ENCODE data around the gene BHLHA9. TPM values are rescaled to one million over a fixed set of nuclear protein-coding genes. Genes with fewer than 3 reads are reported as not detected.

The BHLHA9 gene
- not detected for polyA plus RNA-seq (2013, experiment 1 of 2)
- not detected for polyA plus RNA-seq (2013, experiment 2 of 2)

DNA sequence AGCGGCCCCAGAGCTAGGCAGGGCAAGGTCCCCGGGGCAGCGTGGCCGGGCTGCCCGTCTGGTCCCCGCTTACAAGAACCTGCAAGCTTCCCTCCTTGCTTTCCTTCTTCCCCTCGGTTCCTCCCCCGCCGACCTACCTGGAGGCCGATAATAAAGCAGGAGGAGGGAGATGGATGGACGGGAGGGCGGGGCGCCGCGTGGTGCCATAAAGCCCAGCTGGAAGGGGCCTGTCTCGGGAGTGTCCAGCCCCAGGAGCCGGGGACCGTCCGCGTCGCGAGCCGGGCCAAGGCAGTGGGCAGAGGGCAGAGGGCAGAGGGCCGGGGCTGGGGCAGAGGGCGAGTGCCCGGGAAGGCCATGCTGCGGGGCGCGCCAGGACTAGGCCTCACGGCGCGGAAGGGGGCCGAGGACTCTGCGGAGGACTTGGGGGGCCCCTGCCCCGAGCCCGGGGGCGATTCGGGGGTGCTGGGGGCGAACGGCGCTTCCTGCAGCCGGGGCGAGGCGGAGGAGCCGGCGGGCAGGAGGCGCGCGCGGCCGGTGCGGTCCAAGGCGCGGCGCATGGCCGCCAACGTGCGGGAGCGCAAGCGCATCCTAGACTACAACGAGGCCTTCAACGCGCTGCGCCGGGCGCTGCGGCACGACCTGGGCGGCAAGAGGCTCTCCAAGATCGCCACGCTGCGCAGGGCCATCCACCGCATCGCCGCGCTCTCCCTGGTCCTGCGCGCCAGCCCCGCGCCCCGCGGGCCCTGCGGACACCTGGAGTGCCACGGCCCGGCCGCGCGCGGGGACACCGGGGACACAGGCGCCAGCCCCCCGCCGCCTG is at the start of gene BHLHA9:
BHLHA9 (plus strand) TSS at position 235 of the 820 bp plus-strand sequence; CDS start at position 355, 120 bp downstream.
- WGBS, 2 experiments (ENCODE audit: insufficient coverage in 2 of 2) = 94 to 98% methylated on average over 75 to 80 of the region's 93 CpGs
- peaks cover 4% of the 10 kb centered on the region for H3K4me1 ChIP-seq (ENCODE audit: control insufficient read depth, insufficient read depth, low read length, poor library complexity, severe bottlenecking)
- no peak within 1 kb of the TSS for H3K4me3 ChIP-seq (ENCODE audit: extremely low read depth, insufficient read depth, low read length, poor library complexity, severe bottlenecking)
- no peak within 1 kb of the TSS for H3K27ac ChIP-seq (ENCODE audit: low read depth, low read length, severe bottlenecking)
- H3K36me3 ChIP-seq (ENCODE audit: control insufficient read depth, insufficient read depth, low read length) = no peaks in the 10 kb centered on the region
- H3K9me3 ChIP-seq (ENCODE audit: control insufficient read depth, low read length) = no peaks in the 10 kb centered on the region

DNA sequence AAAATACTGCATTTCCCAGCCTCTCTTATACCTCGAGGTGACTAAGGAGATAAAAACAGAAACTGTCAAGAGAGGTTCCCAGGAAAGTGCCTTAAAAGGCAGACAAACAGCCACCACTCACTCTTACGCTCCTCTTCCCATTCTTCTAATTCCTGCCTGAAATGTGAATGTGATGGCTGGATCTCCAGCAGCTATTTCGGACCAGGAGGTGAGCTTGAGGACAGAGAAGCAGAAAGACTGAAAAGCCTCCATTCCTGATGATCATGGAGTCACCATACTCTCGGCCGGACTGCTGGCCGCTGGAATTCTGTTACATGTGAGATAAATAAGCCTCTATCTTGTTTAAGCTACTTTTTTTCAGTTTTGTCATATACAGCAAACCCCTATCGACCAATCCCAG is 49.0 kb upstream of the BHLHA9 start:
- H3K36me3 ChIP-seq (ENCODE audit: control insufficient read depth, insufficient read depth, low read length) = no peaks in the 10 kb centered on the region
- H3K4me1 ChIP-seq (ENCODE audit: control insufficient read depth, insufficient read depth, low read length, poor library complexity, severe bottlenecking) = no peaks in the 10 kb centered on the region
- no peaks in the 10 kb centered on the region for H3K9me3 ChIP-seq (ENCODE audit: control insufficient read depth, low read length)
- WGBS, 2 experiments (ENCODE audit: insufficient coverage in 2 of 2) = 53 to 71% methylated on average over 2 to 3 of the region's 7 CpGs
- H3K4me3 ChIP-seq (ENCODE audit: extremely low read depth, insufficient read depth, low read length, poor library complexity, severe bottlenecking) = no peak overlapping the region
- H3K27ac ChIP-seq (ENCODE audit: low read depth, low read length, severe bottlenecking) = no peak overlapping the region

DNA sequence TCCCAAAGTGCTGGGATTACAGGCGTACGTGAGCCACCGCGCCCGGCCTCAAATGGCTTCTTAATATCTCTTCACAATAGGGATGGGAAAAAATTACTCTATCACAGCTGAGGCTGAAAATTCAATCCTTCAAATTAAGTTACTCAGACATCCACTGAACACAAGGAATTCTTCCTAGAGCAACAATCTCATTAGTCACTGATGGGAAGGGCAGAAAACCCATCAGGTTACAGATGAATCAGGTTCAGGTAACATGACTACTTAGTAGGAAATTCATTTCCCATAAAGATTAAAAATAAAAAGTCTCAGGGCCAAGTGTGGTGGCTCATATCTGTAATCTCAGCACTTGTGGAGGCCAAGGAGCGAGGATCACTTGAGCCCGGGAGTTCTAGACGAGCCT is 47.9 kb upstream of the BHLHA9 start:
- no peaks in the 10 kb centered on the region for H3K36me3 ChIP-seq (ENCODE audit: control insufficient read depth, insufficient read depth, low read length)
- WGBS, 2 experiments (ENCODE audit: insufficient coverage in 2 of 2) = 93 to 94% methylated on average over 3 to 7 of the region's 8 CpGs

GRCh38 chr17:1223662-1224061 is 46.6 kb upstream of the BHLHA9 start:
- Histone ChIP-seq H3K27ac (ENCODE audit: low read depth, low read length, severe bottlenecking) (no peak overlapping the region), H3K36me3 (ENCODE audit: control insufficient read depth, insufficient read depth, low read length) (no peaks in the 10 kb centered on the region), H3K4me3 (ENCODE audit: extremely low read depth, insufficient read depth, low read length, poor library complexity, severe bottlenecking) (no peak overlapping the region), H3K9me3 (ENCODE audit: control insufficient read depth, low read length) (no peaks in the 10 kb centered on the region), H3K4me1 (ENCODE audit: control insufficient read depth, insufficient read depth, low read length, poor library complexity, severe bottlenecking) (no peaks in the 10 kb centered on the region)
- 81 to 85% methylated on average over 14 of the region's 14 CpGs for WGBS, 2 experiments (ENCODE audit: insufficient coverage in 2 of 2)

More for the DNA sequence above, 47.9 kb upstream of the BHLHA9 start:
- Histone ChIP-seq H3K4me1 (ENCODE audit: control insufficient read depth, insufficient read depth, low read length, poor library complexity, severe bottlenecking) (no peaks in the 10 kb centered on the region), H3K27ac (ENCODE audit: low read depth, low read length, severe bottlenecking) (no peak overlapping the region), H3K4me3 (ENCODE audit: extremely low read depth, insufficient read depth, low read length, poor library complexity, severe bottlenecking) (no peak overlapping the region), H3K9me3 (ENCODE audit: control insufficient read depth, low read length) (no peaks in the 10 kb centered on the region)

DNA sequence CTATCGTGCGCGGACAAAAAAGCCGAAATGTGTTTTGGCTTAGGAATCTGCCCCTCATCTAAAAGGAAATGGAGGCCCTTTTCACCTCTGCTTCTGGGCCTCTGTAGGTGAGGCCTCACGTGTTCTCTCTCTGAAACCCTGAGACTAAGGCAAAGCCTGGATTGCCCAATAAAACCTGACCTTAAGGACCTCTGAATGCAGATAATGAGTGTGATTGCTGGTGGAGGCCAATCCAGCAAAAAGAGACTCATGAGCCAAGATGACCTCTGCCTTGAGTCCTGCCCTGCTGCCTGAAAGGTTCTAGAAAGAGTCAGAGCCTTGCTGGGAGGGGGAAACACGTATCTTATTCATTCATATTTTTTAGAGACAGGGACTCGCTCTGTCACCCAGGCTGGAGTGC is 45.9 kb upstream of the BHLHA9 start:
- H3K36me3 ChIP-seq (ENCODE audit: control insufficient read depth, insufficient read depth, low read length) = no peaks in the 10 kb centered on the region
- 89 to 91% methylated on average over 4 to 7 of the region's 7 CpGs for WGBS, 2 experiments (ENCODE audit: insufficient coverage in 2 of 2)
- H3K4me1 ChIP-seq (ENCODE audit: control insufficient read depth, insufficient read depth, low read length, poor library complexity, severe bottlenecking) = no peaks in the 10 kb centered on the region
- H3K27ac ChIP-seq (ENCODE audit: low read depth, low read length, severe bottlenecking) = no peak overlapping the region
- no peaks in the 10 kb centered on the region for H3K9me3 ChIP-seq (ENCODE audit: control insufficient read depth, low read length)
- H3K4me3 ChIP-seq (ENCODE audit: extremely low read depth, insufficient read depth, low read length, poor library complexity, severe bottlenecking) = no peak overlapping the region

- no peaks in the 10 kb centered on the region for H3K36me3 ChIP-seq (ENCODE audit: control insufficient read depth, insufficient read depth, low read length)
- WGBS, 2 experiments (ENCODE audit: insufficient coverage in 2 of 2) = 72 to 80% methylated on average over 3 of the region's 3 CpGs
Observed at GRCh38 chr17:1226308-1226707, 43.9 kb upstream of the BHLHA9 start.

GRCh38 chr17:1227365-1227764 is 42.9 kb upstream of the BHLHA9 start:
- Histone ChIP-seq H3K36me3 (ENCODE audit: control insufficient read depth, insufficient read depth, low read length) (no peaks in the 10 kb centered on the region), H3K27ac (ENCODE audit: low read depth, low read length, severe bottlenecking) (no peak overlapping the region), H3K9me3 (ENCODE audit: control insufficient read depth, low read length) (no peaks in the 10 kb centered on the region), H3K4me1 (ENCODE audit: control insufficient read depth, insufficient read depth, low read length, poor library complexity, severe bottlenecking) (no peaks in the 10 kb centered on the region), H3K4me3 (ENCODE audit: extremely low read depth, insufficient read depth, low read length, poor library complexity, severe bottlenecking) (no peak overlapping the region)
- 79 to 96% methylated on average over 4 to 5 of the region's 5 CpGs for WGBS, 2 experiments (ENCODE audit: insufficient coverage in 2 of 2)

More at GRCh38 chr17:1226308-1226707, 43.9 kb upstream of the BHLHA9 start:
- H3K27ac ChIP-seq (ENCODE audit: low read depth, low read length, severe bottlenecking) = no peak overlapping the region
- H3K4me1 ChIP-seq (ENCODE audit: control insufficient read depth, insufficient read depth, low read length, poor library complexity, severe bottlenecking) = no peaks in the 10 kb centered on the region
- no peak overlapping the region for H3K4me3 ChIP-seq (ENCODE audit: extremely low read depth, insufficient read depth, low read length, poor library complexity, severe bottlenecking)
- no peaks in the 10 kb centered on the region for H3K9me3 ChIP-seq (ENCODE audit: control insufficient read depth, low read length)

GRCh38 chr17:1227917-1228780 is 42.1 kb upstream of the BHLHA9 start:
- H3K9me3 ChIP-seq (ENCODE audit: control insufficient read depth, low read length) = no peaks in the 10 kb centered on the region

GRCh38 chr17:1228781-1229348 is 41.4 kb upstream of the BHLHA9 start:
- 2% methylated on average over 68 to 69 of the region's 79 CpGs for WGBS, 2 experiments (ENCODE audit: insufficient coverage in 2 of 2)
- Histone ChIP-seq H3K27ac (ENCODE audit: low read depth, low read length, severe bottlenecking) (no peak overlapping the region), H3K4me3 (ENCODE audit: extremely low read depth, insufficient read depth, low read length, poor library complexity, severe bottlenecking) (no peak overlapping the region), H3K9me3 (ENCODE audit: control insufficient read depth, low read length) (no peaks in the 10 kb centered on the region), H3K36me3 (ENCODE audit: control insufficient read depth, insufficient read depth, low read length) (no peaks in the 10 kb centered on the region), H3K4me1 (ENCODE audit: control insufficient read depth, insufficient read depth, low read length, poor library complexity, severe bottlenecking) (no peaks in the 10 kb centered on the region)

More at GRCh38 chr17:1227917-1228780, 42.1 kb upstream of the BHLHA9 start:
- 20 to 24% methylated on average over 34 to 46 of the region's 58 CpGs for WGBS, 2 experiments (ENCODE audit: insufficient coverage in 2 of 2)
- Histone ChIP-seq H3K36me3 (ENCODE audit: control insufficient read depth, insufficient read depth, low read length) (no peaks in the 10 kb centered on the region), H3K27ac (ENCODE audit: low read depth, low read length, severe bottlenecking) (no peak overlapping the region), H3K4me3 (ENCODE audit: extremely low read depth, insufficient read depth, low read length, poor library complexity, severe bottlenecking) (no peak overlapping the region), H3K4me1 (ENCODE audit: control insufficient read depth, insufficient read depth, low read length, poor library complexity, severe bottlenecking) (no peaks in the 10 kb centered on the region)

- H3K36me3 ChIP-seq (ENCODE audit: control insufficient read depth, insufficient read depth, low read length) = no peaks in the 10 kb centered on the region
- no peaks in the 10 kb centered on the region for H3K4me1 ChIP-seq (ENCODE audit: control insufficient read depth, insufficient read depth, low read length, poor library complexity, severe bottlenecking)
- H3K4me3 ChIP-seq (ENCODE audit: extremely low read depth, insufficient read depth, low read length, poor library complexity, severe bottlenecking) = peak overlapping the region; percentile 16
- no peak overlapping the region for H3K27ac ChIP-seq (ENCODE audit: low read depth, low read length, severe bottlenecking)
- WGBS, 2 experiments (ENCODE audit: insufficient coverage in 2 of 2) = 0 to 1% methylated on average over 49 to 53 of the region's 74 CpGs
- no peaks in the 10 kb centered on the region for H3K9me3 ChIP-seq (ENCODE audit: control insufficient read depth, low read length)
Observed at GRCh38 chr17:1229349-1229899, 40.8 kb upstream of the BHLHA9 start.
